Neural cell (in vitro differentiated cells): ENCODE results near the gene TCEA3.

Source experiments
- EP300 ChIP-seq: fragments of 450-650 bp; conservative IDR thresholded peaks from 2 replicates; pipeline ENCODE4 v1.6.1; 2014; ENCODE audit warnings: antibody characterized with exemption, mild to moderate bottlenecking, moderate library complexity; ENCODE audit not compliant: poor library complexity, severe bottlenecking
- EZH2 ChIP-seq: fragments of 200-600, 300-800 bp; shearing (Covaris generic), sonication (generic); IDR thresholded peaks from 2 replicates; pipeline ENCODE4 v1.6.1; 2014; ENCODE audit warnings: antibody characterized with exemption, low read length, borderline replicate concordance, mild to moderate bottlenecking; ENCODE audit not compliant: insufficient read depth, poor library complexity, severe bottlenecking
- MXI1 ChIP-seq: fragments of 450-650 bp; conservative IDR thresholded peaks from 2 replicates; pipeline ENCODE4 v1.6.1; 2014; ENCODE audit warnings: antibody characterized with exemption, mild to moderate bottlenecking; ENCODE audit not compliant: poor library complexity, severe bottlenecking
- POLR2AphosphoS5 ChIP-seq: IDR thresholded peaks from 2 replicates; pipeline ENCODE4 v1.6.1; 2012
- RAD21 ChIP-seq: fragments of 450-650 bp; conservative IDR thresholded peaks from 2 replicates; pipeline ENCODE4 v1.6.1; 2014; ENCODE audit warnings: antibody characterized with exemption, mild to moderate bottlenecking, moderate library complexity
- REST ChIP-seq: IDR thresholded peaks from 2 replicates; pipeline ENCODE4 v1.6.1; 2012; ENCODE audit warnings: borderline replicate concordance
- SMC3 ChIP-seq: fragments of 450-650 bp; conservative IDR thresholded peaks from 2 replicates; pipeline ENCODE4 v1.6.1; 2014; ENCODE audit warnings: antibody characterized with exemption, mild to moderate bottlenecking, moderate library complexity; ENCODE audit not compliant: poor library complexity
- TF ChIP-seq, protein P1 (sequence below): fragments of 450-650 bp; IDR thresholded peaks from 2 replicates; pipeline ENCODE4 v1.5.1; 2014; ENCODE audit warnings: antibody characterized with exemption, mild to moderate bottlenecking, moderate library complexity; ENCODE audit not compliant: poor library complexity, severe bottlenecking

GRCh38 chr1:23385119-23385621 lies 39.4 kb downstream of the TCEA3 start:
- TF ChIP-seq, protein P1, sequence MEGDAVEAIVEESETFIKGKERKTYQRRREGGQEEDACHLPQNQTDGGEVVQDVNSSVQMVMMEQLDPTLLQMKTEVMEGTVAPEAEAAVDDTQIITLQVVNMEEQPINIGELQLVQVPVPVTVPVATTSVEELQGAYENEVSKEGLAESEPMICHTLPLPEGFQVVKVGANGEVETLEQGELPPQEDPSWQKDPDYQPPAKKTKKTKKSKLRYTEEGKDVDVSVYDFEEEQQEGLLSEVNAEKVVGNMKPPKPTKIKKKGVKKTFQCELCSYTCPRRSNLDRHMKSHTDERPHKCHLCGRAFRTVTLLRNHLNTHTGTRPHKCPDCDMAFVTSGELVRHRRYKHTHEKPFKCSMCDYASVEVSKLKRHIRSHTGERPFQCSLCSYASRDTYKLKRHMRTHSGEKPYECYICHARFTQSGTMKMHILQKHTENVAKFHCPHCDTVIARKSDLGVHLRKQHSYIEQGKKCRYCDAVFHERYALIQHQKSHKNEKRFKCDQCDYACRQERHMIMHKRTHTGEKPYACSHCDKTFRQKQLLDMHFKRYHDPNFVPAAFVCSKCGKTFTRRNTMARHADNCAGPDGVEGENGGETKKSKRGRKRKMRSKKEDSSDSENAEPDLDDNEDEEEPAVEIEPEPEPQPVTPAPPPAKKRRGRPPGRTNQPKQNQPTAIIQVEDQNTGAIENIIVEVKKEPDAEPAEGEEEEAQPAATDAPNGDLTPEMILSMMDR, result no peak
- no peak for TF ChIP-seq REST
- no peak for TF ChIP-seq POLR2AphosphoS5
- no peak for TF ChIP-seq SMC3
- TF ChIP-seq EZH2, result no peak
- no peak for TF ChIP-seq EP300
- no peak for TF ChIP-seq MXI1
- TF ChIP-seq RAD21, result no peak
